ENCODE measurements around the gene ADAM11. TPM values are rescaled to one million over a fixed set of nuclear protein-coding genes. Genes with fewer than 3 reads are reported as not detected.
"Not testable (repeated sequence)": the region's sequence is repeated elsewhere in the genome, so short reads cannot be mapped to it uniquely, and the experiment has no call there.

The ADAM11 gene
- total RNA-seq, 4 donors from 2014 or later: 1.2 to 5.5 (median 2.1) TPM

DNA sequence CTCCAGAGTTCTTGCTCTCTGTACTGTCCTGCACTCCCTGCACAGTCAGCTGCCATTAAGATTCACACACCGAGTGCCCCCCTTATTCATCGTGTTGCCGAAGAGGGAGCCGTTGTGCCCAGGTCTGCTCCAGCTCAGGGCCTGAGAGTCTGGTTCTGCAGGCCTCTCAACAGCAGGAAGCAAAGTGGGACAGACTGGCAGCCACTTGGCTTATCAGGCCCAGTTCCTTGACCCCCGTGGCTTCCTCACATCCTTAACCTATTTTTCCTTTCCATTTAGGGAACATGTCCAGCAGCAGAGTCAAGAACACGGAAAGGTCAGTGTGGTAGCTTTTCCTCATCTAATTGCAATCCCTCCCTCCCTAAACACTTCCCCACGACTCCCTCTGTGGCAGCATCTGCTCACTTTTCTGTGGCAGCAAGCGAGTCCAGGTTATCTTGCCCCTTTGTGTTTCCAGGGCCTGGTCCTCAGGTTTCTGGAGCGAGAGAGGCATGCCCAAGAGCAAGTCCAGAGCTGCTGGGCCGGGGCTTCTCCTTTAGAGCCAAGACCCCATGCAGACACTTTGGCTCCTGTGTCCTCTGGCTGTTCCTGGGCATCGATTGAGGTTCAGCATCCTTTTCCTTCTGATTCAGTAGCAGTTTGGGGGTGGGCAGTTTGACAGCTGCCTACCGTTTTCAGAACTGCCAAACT is 22.1 kb upstream of the ADAM11 start:
- no peak for TF ChIP-seq POLR2A (IDR thresholded peaks at IDR 0.05)
- TF ChIP-seq, protein P1, sequence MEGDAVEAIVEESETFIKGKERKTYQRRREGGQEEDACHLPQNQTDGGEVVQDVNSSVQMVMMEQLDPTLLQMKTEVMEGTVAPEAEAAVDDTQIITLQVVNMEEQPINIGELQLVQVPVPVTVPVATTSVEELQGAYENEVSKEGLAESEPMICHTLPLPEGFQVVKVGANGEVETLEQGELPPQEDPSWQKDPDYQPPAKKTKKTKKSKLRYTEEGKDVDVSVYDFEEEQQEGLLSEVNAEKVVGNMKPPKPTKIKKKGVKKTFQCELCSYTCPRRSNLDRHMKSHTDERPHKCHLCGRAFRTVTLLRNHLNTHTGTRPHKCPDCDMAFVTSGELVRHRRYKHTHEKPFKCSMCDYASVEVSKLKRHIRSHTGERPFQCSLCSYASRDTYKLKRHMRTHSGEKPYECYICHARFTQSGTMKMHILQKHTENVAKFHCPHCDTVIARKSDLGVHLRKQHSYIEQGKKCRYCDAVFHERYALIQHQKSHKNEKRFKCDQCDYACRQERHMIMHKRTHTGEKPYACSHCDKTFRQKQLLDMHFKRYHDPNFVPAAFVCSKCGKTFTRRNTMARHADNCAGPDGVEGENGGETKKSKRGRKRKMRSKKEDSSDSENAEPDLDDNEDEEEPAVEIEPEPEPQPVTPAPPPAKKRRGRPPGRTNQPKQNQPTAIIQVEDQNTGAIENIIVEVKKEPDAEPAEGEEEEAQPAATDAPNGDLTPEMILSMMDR (IDR thresholded peaks at IDR 0.05): no peak

DNA sequence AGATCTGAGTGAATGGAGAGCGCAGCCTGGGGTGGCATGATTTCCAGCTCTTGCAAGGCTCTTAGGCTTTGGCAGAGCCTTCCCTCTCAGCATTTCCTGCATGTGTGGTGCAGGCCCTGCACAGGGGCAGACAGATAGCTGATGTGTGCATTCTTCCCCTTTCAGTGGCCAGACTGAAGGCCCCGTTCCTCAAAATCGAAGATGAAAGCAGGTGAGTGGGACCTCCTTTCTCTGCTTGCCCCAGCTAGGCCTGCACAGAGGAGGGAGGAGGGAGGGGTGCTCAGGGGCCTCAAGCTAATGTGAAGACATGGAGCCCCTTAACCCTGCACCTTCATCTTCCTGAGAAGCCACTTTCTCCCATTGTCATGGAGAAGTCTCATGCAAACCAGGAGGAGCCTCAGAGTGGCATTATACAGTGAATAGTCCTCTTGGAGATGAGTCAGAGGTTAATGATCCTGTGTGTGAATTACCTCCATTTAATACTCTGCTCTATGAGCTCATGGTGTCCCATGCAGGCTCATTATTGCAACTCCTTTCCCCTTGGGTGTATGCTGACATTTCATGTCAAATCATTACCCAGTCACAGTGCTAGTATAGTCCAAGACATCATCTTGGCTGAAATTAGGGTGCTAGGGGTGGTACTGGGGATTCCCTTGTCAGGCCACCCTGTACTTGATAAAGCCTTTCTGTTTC is 20.4 kb upstream of the ADAM11 start:
- DNase-seq: no peak
- Histone ChIP-seq H3K27ac (no peak overlapping the region), H3K4me1 (no peaks in the 10 kb centered on the region), H3K4me3 (no peak overlapping the region), H3K36me3 (no peaks in the 10 kb centered on the region), H3K27me3 (no peaks in the 10 kb centered on the region), H3K9me3 (no peaks in the 10 kb centered on the region)
- intact Hi-C loops (cut with DNase I; ENCODE audit: low total_unique reads): no loop called here
- TF ChIP-seq, protein P1 (IDR thresholded peaks at IDR 0.05): no peak
- no peak for TF ChIP-seq POLR2A (IDR thresholded peaks at IDR 0.05)

More for the DNA sequence above, 22.1 kb upstream of the ADAM11 start:
- H3K9me3 ChIP-seq: no peaks in the 10 kb centered on the region
- no peak overlapping the region for H3K4me3 ChIP-seq
- H3K27ac ChIP-seq: no peak overlapping the region
- no peaks in the 10 kb centered on the region for H3K36me3 ChIP-seq
- no peak for DNase-seq
- H3K27me3 ChIP-seq: no peaks in the 10 kb centered on the region
- no peaks in the 10 kb centered on the region for H3K4me1 ChIP-seq
- intact Hi-C loops (cut with DNase I; ENCODE audit: low total_unique reads): no loop called here

DNA sequence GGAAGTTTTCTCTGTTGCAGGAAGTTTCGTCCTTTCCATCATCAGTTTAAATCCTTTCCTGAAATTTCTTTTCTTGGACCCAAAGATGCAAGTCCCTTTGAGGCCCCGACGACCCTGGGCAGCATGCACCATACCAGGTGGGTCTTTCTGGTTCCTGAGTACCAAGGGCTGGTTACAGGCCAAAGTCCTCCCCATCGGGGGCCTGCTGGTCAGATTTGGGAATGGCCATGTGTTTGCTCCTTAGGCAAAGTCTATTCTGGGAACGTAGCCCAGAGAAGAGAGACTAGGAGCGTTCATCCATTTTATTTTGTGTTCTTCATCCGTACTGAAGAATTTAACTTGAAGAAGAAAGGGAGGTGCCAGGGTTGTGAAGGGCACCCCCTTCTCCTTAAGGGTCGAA is 17.5 kb upstream of the ADAM11 start:
- no peaks in the 10 kb centered on the region for H3K4me1 ChIP-seq
- H3K36me3 ChIP-seq: no peaks in the 10 kb centered on the region
- DNase-seq: no peak
- no peaks in the 10 kb centered on the region for H3K9me3 ChIP-seq
- H3K4me3 ChIP-seq: no peak overlapping the region
- TF ChIP-seq, protein P1 (IDR thresholded peaks at IDR 0.05): no peak
- no peak for TF ChIP-seq POLR2A (IDR thresholded peaks at IDR 0.05)
- no peaks in the 10 kb centered on the region for H3K27me3 ChIP-seq
- intact Hi-C loops (cut with DNase I; ENCODE audit: low total_unique reads): no loop called here
- H3K27ac ChIP-seq: no peak overlapping the region

DNA sequence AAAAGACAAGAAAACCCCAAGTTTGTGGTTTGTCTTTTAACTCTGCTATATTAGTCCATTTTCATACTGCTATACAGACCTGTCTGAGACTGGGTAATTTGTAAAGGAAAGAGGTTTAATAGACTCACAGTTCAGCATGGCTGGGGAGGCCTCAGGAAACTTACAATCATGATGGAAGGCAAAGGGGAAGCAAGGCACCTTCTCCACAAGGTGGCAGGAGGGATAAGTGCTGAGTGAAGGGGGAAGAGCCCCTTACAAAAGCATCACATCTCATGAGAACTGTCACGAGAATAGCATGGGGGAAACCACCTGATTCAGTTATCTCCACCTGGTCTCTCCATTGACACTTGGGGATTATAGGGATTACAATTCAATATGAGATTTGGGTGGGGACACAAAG is 13.5 kb upstream of the ADAM11 start:
- Histone ChIP-seq H3K4me1 (no peaks in the 10 kb centered on the region), H3K27me3 (no peaks in the 10 kb centered on the region), H3K4me3 (no peak overlapping the region), H3K9me3 (no peaks in the 10 kb centered on the region), H3K36me3 (no peaks in the 10 kb centered on the region), H3K27ac (no peak overlapping the region)
- TF ChIP-seq POLR2A (IDR thresholded peaks at IDR 0.05): no peak
- TF ChIP-seq, protein P1 (IDR thresholded peaks at IDR 0.05): no peak
- no peak for DNase-seq
- intact Hi-C loops (cut with DNase I; ENCODE audit: low total_unique reads): no loop called here

DNA sequence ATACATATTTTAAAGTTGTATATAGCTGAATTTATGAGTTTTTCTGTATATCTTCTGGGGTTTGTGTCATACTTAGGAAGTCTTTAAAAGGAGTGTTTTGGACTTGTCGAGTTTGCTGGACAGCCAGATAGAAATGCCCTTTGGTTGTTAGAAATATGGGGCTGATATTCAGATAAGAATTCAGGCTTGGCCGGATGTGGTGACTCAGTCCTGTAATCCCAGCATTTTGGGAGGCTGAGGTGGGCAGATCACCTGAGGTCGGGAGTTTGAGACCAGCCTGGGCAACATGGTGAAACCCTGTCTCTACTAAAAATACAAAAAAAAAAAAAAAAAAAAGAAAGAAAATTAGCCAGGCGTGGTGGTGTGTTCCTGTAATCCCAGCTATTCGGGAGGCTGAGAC is 13.1 kb upstream of the ADAM11 start:
- H3K27me3 ChIP-seq; H3K4me3 ChIP-seq; H3K36me3 ChIP-seq; H3K27ac ChIP-seq; intact Hi-C loops (cut with DNase I; ENCODE audit: low total_unique reads); DNase-seq; H3K4me1 ChIP-seq; H3K9me3 ChIP-seq: not testable (repeated sequence)
